Frontal cortex (tissue), 4 donors: ENCODE data around the gene FASTKD2. TPM values are rescaled to one million over a fixed set of nuclear protein-coding genes. Genes with fewer than 3 reads are reported as not detected.
A peak's percentile ranks its signal among the peaks of the same experiment; 100 is the strongest.
"Not testable (repeated sequence)": the region's sequence is repeated elsewhere in the genome, so short reads cannot be mapped to it uniquely, and the experiment has no call there.

ENCODE experiments used
- DNase-seq, 2 donors: peaks; one replicate each; pipeline ENCODE4 v3.0.0; 2012; ENCODE audit warnings: low spot score in 2 of 2
- FAIRE-seq: peaks from 2 replicates; lab custom pipeline; 2012; peaks lifted over from hg19 to GRCh38; lab: Jason Lieb, UNC
- total RNA-seq: library from RNA; depleted of rRNA; stranded (reverse); fragments of >200 nt; gene quantifications from one replicate; pipeline ENCODE4 v1.2.3, GENCODE V29; 2014
- donor health status: control.
- donor health status: control.
- donor health status: control.

Gene FASTKD2
- total RNA-seq, 1 donor from 2014 or later = 47.7 TPM

DNA sequence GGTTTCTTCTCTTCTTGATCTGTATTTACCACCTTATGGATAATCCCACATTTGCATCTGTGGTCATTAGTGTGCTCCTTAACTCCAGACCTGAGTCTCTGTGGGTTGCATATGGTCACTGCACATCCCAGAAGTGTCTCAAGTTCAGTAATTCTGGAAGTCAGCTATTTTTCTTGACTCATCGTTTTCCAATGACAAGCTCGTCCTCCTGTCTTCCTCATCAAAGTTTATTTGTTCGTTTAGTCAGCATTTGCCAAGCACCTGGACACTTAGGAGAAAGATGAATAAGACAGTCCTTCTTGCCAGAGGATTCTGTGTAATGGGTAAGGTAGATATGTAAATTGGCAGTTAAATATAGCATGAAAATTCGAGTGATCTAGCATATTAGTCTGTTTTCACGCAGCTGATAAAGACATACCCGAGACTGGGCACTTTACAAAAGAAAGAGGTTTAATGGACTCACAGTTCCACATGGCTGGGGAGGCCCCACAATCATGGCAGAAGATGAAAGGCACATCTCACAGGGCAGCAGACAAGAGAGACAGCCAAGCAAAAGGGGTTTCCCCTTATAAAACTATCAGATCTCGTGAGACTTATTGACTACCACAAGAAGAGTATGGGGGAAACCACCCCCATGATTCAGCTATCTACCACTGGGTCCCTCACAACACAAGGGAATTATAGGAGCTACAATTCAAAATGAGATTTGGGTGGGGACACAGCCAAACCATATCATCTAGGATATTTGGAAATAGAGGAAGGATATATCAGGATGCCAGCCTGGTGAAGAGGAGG, 19.4 kb downstream of the FASTKD2 start:
- no peak for FAIRE-seq
- no peak for DNase-seq

DNA sequence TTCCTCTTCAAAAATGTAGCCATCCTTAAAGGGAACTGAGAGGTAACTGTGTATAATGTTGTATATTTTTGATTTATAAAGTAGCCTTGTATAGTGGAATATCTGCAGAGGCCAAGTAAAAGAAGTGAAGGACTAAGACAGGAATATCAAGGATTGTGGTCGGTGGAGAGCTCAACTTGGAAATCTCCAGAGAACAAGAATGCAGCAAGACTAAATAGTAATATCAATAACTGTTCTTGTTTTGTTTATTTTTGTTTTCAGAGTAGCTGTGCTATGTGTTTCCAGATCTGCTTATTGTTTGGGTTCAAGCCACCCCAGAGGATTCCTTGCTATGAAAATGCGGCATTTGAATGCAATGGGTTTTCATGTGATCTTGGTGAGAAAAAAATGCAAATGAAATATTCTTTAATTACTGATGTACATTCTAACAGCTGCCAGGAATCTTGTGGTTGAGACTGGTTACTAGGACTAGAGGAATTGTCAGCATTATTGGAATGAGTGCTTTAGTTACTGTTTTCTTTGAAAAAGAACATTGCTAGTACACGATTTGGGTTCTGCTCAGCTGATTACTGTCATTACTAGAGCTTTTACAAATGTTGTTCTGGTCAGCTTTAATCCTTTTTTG, 25.0 kb downstream of the FASTKD2 start:
- FAIRE-seq (no peak), DNase-seq (no peak)

DNA sequence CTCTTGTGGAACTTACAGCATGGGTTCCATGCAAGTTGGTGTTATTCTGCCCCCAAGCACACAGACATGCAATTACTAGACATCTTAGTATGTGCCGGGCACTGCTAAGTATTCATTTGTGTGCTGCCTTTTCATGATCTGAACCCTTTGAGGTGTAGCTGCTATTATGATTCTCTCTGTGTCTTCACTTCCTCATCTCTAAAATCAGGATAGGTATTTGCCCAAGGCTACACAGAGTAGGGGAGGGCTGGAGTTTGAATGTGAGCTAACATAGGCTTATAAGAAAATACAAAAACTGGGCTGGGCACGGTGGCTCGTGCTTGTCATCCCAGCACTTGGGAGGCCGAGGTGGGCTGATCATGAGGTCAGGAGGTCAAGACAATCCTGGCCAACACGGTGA, 27.2 kb downstream of the FASTKD2 start:
- DNase-seq (no peak), FAIRE-seq (no peak)

DNA sequence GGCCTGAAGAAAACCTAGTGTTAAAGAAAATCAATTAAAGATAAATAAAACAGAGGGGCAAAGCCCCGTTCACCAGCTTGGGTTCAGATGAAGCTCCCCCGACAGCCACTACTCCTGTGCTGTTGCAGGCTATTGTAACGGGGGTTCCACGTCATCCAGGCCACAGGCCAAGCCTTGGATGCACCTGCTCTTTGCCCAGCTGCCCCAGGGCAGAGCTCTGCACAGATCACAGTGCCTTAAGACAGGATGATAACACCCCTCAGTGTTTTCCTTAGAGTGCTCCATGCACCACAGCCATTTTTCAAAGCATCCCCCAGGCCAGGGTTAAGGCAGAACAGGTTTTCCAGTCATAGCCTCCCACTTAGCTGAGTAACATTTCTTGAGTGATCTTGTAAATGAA, 32.0 kb downstream of the FASTKD2 start:
- FAIRE-seq = no peak

DNA sequence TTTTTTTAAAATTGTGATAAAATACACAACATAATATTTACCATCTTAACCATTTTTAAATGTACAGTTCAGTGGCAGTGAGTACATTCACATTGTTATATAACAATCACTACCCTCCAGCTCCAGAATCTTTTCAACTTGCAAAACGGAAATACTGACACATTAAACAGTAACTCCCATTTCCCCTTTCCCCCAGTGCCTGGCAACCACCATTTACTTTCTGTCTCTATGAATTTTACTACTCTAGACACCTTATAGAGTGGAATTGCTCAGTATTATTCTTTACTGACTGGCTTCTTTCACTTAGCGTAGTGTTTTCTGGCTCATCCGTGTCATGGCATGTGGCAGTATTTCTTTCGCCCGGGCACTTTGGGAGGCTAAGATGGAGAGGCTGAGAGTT, 32.6 kb downstream of the FASTKD2 start:
- DNase-seq = no peak
- FAIRE-seq = no peak

More for the DNA sequence above, 32.0 kb downstream of the FASTKD2 start:
- DNase-seq = no peak

DNA sequence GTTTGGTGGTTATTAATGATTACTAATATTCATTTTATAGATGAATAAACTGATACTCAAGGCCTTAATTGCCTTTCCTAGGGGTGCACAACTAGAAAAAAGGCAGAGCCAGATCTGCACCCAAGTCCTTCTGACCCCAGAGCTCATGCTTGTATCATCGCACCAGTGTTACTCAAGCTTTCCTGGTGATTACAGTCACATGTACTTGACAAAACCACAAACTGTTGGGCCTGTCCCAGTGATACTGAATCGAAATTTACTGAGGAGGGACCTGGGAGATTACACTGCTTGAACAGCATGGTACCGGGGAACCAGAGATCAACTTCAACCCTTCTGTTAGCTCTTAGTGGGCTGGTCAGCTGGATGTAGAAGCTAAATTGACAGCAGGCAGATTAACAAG, 33.7 kb downstream of the FASTKD2 start:
- FAIRE-seq = no peak
- DNase-seq = no peak

DNA sequence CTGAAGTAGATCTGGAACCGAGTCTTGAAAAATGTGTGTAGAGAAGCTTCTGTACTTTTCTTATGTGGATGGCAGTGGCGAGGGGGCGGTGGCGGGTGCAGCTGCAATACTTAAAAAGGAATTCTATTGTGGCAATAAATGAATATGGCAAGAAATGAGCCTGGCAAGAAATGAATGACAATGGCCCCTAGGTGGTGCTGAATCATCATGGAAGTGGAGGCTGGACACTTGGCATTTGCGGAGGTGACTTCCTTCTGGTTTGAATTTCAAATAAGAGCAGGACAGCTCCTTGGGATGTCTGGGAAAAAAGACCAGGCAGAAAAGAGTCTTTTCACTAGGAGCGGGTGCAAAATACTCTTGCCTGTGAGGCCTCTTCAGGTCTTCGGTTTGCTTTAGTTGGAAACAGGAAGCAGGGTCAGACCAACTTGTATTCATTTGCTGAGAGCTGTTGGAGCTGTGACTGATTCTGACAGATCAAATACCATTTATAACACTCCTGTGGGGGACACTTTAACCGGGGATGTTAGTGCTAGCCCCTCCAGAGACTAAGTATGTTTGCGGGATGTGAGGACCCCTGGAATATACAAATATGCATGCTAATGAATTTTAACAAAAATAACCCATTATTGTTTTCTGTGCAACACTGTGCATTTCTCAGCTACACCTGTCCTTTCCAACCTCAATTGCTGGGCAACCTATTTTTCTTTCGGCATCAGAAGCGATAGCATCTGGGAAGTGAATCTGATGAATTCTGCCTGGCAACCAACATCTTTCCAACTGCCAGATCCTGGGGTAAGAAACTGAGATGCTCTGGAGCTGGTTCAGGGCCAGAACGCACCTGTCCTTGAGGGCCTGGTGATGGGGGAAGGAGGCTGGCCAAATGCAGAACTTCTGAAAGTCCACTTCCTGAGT, 35.4 kb downstream of the FASTKD2 start:
- FAIRE-seq (no peak), DNase-seq (peak; percentile 18 to 41)

DNA sequence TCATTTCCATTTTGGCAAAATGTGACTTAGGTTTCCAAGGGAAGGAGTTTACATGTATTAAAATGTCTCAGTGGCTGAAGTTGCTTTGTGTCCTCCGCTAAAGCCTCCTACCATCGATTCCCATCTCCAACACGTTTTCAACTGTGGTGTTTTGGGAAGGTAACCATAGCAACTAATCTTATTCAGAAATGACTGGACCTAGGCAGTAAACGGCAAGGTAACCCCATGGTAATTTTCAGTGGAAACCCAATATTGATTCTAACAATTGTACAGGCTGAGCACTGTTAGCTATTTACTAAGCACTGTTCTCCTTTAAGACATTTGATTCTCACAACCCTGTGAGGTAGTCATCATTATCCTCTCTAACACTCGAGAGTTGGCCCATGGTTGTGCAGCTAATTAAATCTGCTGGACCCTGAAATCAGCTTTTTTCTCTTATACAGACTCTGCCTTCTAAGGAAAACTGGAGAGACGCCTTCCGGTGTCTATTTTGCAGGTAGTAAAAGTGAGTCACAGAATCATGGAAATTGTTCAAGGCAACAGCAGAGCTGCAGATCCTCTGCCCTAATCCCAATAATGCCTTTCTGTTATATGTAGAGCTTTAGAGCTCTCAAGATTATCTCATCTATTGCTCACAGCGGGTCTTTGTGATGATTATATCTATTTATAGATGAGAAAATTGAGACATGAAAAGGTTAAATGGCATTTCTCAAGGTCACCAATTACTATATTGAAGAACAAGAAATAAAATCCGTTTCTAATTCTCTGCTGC, 36.2 kb downstream of the FASTKD2 start:
- DNase-seq = no peak

DNA sequence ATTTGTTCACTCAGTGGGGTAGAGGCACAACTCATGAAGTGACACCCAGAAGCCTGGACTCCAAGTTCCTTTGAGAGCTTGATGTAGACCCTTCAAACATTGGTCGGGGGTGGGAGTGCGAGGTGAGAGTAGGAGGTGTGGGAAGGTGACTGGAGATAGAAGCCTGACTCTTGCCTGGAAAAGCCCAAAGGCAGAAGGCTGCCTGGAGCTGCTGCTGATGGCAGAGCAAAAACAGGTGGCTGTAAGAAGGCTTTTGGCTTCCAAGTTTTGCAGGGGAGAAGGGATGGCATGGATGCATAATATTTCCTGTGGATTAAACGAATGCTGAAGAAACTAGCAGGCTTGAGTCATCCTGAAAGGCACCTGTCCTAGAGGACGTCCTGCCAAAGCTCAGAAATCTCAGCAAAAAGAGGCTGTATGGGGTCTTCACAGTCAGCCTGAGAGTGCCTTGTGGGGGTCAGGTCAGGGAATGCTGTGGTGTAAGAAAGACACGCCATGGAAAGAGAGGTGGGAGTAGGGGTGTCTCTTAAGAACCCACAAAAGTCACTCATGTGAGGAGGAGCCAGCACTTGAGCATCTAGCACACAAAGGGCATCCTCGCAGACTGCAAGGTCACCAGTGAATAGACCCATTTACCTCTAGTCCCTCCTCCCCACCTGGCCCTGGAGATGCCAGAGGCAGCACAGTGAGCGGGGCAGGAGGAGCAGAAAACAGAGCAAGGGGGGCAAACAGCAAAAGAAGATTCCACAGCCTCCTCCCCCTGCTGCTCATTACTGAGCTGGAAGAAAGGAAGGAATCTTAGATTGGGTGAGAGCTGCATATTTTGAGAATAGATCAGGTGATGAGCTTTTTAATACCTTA, 37.5 kb downstream of the FASTKD2 start:
- FAIRE-seq = no peak
- DNase-seq = no peak

More for the DNA sequence above, 36.2 kb downstream of the FASTKD2 start:
- no peak for FAIRE-seq

DNA sequence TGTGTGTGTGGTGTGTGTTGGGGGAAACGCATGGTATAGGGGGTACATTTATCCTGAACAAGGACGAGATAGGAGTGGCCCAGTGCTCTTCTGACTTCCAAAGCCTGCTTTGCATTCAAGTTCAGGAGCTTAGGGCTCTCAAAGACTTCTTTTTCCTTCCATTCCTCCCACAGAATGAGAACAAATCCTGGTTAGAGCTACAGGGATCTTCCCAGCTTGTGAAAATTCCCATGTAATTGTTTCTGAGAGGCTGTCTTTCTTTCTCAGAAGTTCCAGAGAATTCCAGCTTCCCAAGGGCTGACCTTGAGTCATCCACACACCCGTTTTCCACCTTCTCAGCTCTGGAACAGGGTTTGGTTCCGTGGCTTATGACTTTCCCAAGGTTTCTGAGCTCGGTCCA, 38.9 kb downstream of the FASTKD2 start:
- DNase-seq = no peak
- FAIRE-seq = no peak

DNA sequence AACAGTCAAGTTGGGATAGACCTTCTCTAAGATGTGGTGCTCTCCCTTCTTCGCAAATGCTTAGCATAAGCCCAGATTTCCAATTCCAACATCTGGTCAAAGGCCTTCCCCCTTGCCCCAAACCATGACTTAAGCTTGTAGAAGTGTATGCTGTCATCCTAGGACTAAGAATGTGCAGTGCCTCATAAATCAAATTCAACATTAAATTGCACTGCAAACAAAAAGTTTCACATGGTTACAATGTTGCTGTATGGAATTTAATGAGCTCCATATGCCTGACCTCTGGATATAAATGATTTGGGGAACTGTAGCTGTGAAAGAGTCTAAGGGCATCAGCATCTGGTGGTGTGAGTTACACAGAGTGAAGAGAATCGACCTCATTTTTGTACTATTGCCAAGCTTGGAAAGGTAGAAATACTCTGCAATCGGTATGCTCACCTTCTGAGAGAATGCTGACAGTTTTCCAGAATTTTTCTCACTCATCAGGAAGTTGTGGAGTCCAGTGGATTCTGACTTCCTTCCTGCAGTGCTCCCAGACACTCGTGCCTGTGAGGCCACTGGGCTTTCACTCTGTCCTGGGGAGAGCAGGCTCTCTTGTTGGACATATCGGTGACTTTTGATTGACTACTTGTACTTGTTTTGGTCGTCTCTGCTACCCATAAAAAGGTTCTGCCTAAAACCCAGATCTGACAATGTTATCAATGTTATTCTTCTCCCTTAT, 40.6 kb downstream of the FASTKD2 start:
- FAIRE-seq (no peak), DNase-seq (no peak)

DNA sequence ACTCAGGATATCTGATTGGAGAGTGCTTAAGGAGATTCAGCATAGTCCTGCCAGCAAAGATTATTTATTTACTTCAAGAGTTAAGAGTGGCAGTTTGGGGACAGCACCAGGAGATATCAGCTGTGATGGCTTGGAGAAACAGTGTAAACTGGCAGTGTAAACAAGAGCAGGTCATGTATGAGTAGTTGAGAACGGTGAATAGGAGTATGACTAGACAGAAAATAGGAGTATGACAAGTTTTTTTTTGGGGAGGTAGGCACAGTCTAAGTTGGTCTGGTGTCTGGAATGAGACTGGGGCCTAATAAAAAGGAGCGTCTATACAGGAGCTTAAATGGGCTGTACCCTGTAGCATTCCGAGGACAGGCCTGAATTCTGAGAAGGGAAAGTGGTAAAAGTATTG, 42.2 kb downstream of the FASTKD2 start:
- not testable (repeated sequence) for DNase-seq, FAIRE-seq

DNA sequence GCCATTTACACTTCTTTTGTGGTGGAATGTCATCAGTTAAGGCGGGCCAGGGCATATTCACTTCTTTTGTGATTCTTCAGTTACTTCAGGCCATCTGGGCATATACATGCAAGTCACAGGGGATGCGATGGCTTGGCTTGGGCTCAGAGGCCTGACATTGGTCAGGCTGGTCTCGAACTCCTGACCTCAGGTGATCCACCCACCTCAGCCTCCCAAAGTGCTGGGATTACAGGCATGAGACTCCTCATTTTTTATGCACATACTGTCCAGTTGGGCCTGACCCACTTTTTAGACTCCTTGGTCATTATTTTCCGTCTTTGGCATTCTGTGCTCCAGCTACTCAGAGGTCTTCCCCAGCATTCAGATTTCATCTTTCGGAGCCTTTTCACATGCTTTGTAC, 47.1 kb downstream of the FASTKD2 start:
- not testable (repeated sequence) for FAIRE-seq

DNA sequence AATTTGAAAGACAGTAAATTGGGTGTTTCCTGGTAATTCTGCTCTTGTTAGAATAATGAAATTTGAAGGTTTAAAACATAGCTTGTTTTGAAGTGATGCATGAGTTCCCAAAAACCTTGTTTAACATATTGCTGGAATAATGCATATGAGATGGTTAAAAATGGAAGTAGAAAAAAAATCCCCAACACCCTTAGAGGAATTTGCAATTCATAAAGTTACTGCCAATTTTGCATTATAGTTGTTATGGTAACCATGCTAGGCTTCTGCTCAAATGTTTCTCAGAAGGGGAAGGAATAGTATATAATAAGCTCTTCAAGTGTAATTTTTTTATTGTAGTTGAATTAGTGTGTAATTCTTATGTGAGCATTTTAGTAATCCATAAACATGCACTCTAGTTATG, 49.1 kb downstream of the FASTKD2 start:
- DNase-seq (no peak), FAIRE-seq (no peak)

More for the DNA sequence above, 47.1 kb downstream of the FASTKD2 start:
- DNase-seq = not testable (repeated sequence)

DNA sequence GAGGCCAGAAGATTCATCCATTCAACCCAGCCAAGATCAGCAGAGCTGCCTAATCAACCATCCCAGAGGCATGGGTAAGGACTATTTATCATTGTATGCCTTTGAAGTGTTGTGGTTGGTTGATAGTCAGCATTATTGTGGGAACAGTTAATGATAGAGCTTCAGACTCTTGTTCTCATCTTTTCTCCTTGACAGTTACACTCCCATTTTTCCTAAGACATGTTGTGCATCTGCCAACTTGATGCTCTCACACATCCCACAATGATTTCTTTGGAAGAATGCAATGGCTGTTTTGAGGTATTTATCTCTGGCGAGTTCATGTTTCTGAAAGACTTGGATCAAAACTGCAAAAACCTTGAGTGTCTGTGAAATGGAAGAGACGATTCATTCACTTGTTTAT, 55.4 kb downstream of the FASTKD2 start:
- no peak for FAIRE-seq

DNA sequence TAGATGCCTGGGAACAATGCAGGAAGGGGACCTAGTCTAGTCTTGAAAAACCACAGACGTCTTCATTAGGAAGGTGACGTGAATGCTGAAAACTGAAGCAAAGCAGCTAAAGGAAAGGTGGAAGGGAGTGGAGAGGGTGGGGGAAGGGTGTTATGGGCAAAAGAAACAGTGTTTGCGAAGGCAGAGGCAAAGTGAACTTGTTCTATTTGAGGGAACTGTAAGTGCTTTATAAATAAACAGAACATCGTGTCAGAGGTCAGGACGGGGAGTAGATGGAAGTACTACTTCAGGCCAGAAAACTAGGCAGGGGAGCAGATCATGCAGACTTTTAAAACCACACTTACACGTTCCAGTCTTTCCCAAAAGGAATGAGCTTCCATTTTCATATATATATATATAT, 57.8 kb downstream of the FASTKD2 start:
- no peak for FAIRE-seq

More for the DNA sequence above, 55.4 kb downstream of the FASTKD2 start:
- DNase-seq = no peak

DNA sequence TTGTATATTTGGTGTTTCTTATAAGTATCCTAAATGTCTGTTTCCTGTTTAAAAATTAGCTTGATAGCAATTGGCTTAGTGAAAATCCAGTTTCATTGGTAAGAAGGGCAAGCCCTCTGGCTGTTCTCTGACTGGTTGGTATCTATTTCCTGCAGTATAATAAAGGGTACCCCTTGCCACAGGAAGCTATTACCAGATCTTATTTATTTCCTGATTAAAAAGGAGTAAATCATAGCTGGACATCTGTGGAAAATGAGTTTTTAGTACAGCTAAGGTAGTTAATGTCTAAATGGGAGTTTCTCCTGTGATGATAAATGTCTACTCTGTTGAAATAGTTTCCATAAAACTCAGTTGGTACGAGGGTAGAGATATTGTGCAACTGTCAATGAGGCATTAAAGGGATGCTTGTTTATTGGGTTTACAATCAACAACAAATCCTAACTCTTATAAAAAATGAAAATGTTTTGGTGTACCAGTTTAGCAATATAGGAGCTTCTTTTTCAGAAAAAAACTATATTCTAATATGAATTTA, 58.7 kb downstream of the FASTKD2 start:
- FAIRE-seq = no peak

More for the DNA sequence above, 57.8 kb downstream of the FASTKD2 start:
- no peak for DNase-seq

DNA sequence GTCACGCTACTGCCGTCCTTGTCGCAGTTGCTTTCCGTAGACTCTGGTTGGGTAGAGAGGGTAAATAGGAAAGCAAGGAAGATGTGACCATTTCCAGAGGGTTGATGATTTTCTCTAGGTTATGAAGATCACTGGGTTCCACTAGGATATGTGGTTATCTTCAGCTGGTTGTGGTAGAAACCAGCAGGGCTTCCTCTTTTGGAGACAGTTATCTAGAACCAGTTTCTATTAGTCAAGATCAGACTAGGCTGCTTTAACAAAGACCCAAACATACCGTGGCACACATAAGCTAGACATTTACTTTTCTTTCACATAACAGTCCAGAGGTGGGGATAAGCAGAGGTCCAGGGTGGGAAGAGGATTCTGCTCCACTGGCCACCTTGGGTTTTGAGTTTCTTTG, 59.6 kb downstream of the FASTKD2 start:
- FAIRE-seq (no peak), DNase-seq (no peak)

More for the DNA sequence above, 58.7 kb downstream of the FASTKD2 start:
- DNase-seq = no peak
